NCI-H146 (cell line): Measurements from ENCODE around the gene NBEAL2.
"Not testable (repeated sequence)": the region's sequence is repeated elsewhere in the genome, so short reads cannot be mapped to it uniquely, and the experiment has no call there.

Experiments
- DNase-seq: peaks from one replicate; lab custom pipeline; 2025; lab: John Stamatoyannopoulos, UW

Gene NBEAL2

GRCh38 chr3:47012342-47013230, 33.1 kb downstream of the NBEAL2 start:
- DNase-seq = no peak

DNA sequence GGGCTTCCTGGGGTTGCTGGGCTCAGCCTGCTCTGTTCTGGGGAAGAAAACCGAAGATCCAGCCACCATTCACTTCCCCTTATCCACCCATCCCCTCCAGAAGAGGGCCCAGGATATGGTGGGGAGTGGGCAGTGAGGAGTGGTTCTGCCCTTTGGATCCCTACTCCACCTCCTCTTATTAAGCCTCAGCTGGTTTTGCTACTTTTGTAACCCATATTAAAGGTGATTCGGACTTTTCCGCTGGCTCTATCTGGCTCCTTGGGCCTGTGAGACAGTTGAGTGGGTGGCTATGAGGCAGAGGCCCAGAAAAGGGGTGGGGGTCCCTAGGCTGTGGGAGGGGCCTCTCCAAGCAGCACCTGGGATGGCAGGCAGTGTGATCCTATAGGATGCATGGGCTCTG, 33.8 kb downstream of the NBEAL2 start:
- no peak for DNase-seq

- no peak for DNase-seq
These were observed 34.6 kb downstream of the NBEAL2 start for GRCh38 chr3:47014036-47014435.

DNA sequence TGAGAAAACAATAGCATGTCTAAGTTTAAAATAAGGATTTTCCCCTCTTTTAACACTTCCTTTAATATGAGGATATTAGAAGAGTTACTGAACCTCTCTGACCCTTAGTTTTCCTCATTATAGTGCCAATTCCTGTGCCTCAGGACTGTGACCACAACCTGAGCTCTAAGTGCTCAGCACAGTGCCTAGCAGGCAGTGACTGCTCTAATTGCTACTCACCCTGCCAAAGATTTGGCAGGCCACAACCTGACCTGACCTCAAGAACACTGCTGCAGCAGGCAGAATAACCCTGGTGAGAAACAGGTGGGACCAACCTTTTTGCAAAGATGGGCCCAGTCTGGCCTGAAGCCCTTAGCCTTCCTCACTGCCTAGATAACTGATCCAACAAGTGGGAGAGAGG, 35.7 kb downstream of the NBEAL2 start:
- no peak for DNase-seq

DNA sequence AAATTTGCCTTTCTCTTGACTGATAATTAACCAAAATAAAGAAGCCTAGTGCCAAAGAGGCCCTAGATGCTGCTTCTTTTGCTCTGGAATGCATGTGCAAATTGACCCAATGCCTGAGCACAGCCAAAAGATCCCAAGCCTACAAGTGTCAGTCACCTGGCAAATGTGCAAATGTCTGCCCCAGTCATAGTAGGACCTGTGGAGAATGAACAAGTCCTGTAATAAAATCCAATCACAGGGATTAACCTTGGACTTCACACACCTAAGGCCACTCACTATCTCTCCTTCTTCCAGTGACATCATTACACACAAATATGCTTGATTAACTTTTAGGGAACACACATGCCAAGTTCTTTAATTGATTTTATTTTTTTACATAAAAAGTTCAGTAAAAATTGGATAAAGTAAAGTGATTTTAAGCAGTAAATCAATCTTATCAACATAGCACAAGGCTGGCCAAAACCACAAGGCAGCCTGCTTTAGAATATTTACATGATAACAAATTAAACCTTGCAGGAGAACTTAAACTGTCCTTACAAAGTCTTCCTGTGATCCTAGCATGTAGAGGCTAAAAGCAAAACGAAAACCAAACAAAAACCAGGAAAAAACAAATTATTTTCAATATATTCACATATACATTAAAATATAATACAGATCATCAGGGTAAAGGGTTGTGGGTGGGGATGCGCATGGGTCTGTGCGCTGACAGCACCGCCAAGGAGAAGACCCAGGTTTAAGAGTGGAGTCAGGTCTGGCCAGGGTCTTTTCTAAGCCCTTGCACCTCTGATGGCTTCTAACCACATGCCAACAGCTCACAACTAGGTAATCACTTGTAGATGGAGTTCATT, 36.8 kb downstream of the NBEAL2 start:
- no peak for DNase-seq

DNA sequence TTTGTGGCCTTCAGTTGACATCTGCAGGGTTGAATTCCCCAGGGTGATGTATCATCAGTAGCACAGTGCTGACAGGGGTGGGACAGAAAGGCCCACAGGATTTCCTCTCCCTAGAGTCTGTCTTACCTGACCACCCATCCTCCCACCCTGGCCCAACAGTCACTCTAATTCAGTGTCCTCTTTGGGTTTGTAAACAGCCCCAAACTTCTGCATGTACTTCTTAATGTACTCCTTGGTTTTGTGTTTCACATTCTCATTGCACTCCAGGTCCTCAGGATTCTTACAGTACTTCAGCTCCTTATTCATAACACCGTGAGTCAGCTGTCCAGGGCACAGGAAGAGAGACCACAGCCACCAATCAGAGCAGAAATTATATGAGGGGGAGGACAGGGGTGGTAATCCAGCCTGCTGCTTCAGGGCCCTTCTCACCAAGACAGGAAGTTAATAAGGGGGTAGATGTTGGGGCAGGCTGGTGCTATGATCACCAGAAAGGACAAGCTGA, 37.5 kb downstream of the NBEAL2 start:
- DNase-seq = no peak

DNA sequence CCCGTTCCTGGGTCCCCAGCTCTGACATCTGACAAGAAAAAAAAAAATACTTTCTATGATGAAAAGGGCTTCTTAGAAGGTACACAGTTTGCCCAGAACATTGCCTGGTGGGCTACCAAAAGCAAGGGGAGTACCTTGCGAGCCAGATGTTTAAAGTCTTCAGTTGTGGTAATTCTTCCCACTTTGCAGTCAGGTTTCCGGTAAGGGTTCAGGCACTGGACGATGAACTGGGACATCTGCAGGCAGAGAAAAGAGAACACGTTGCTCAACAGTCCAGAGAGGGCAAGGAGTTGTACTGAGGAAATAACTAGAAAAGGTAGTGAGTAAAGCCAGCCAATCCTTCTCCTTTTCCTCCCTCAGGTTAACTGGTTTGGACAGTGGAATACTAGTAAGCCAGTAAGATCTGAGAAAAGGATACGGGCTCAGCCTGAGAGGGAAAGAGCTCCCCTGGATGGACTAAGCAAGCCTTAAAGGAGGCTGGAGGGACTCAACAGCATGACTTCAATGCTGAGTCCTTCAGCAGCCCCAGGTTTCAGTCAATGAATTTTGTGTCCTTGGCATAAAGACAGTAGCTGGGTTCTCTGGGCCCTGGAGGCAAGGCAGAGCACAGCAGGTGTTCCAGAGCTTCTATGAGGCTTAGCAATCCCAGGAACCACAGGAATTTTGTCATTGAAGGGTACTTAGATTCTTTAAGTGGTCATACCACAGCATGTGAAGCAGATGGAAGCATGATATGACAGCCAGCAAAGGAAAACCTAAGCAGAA, 38.2 kb downstream of the NBEAL2 start:
- DNase-seq = no peak

GRCh38 chr3:47018269-47018611, 38.8 kb downstream of the NBEAL2 start:
- no peak for DNase-seq

DNA sequence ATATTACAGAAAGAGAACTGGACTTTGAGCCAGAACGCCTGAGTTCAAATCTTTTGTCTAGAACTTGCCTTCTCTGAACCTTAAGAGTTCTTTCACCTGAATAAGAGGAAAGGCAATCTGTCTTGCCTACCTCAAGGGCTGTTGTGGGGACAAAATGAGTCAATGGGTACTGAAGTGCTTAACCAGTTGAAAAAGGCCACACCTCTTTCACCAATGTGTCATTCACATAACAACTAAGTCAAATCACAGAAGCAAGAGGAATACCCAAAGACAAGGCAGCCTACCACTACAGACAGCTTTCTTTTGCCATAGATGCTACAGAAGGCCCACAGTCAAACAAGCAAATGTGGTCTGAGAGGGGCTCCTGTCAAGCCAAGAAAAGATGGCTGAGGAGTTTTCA, 39.7 kb downstream of the NBEAL2 start:
- no peak for DNase-seq

- DNase-seq = no peak
These were observed 40.8 kb downstream of the NBEAL2 start for GRCh38 chr3:47020311-47020710.

- DNase-seq = peak; percentile 40
These were observed 43.2 kb downstream of the NBEAL2 start for GRCh38 chr3:47022641-47023071.

- no peak for DNase-seq
These were observed 45.5 kb downstream of the NBEAL2 start for GRCh38 chr3:47024932-47025331.

- not testable (repeated sequence) for DNase-seq
These were observed 47.0 kb downstream of the NBEAL2 start for GRCh38 chr3:47026432-47026831.

GRCh38 chr3:47028146-47028545, 48.7 kb downstream of the NBEAL2 start:
- no peak for DNase-seq

- no peak for DNase-seq
These were observed 49.2 kb downstream of the NBEAL2 start for GRCh38 chr3:47028667-47029066.

DNA sequence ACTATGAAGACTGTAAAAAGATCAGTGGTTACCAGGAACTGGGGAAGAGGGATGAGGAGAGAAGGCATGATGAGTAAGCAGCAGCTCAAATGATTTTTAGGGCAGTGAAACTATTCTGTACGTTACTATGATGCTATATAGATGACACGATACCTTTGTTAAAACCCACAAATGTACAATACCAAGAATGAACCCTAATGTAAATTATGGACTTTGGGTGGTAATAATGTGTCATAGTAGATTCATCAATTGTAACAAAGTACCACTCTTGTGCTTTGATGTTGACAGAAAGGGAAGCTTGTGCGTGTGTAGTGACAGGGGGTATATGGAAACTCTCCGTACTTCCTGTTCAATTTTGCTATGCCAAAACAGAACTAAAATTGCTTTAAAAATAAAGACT, 51.6 kb downstream of the NBEAL2 start:
- not testable (repeated sequence) for DNase-seq

GRCh38 chr3:47034868-47035489, 55.5 kb downstream of the NBEAL2 start:
- DNase-seq = no peak

DNA sequence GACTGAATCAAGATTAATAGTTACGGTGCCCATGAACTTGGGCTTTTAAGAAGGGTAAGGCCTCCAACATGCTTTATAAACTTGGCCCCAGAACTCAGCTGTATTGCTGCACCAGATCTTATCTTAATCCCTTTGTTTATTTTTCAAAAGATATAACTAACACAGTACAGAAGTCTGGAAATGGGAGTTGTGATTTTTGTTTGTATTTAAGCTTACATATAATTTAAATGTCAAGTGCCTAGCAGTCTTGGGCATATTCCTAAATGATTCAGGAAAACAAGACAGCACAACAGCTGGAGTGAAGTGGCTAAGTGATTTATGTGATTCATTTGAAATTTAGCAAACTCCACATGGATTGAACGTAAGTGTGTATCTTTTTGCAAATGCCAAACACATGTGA, 56.2 kb downstream of the NBEAL2 start:
- no peak for DNase-seq

GRCh38 chr3:47036145-47036544, 56.7 kb downstream of the NBEAL2 start:
- DNase-seq = no peak

DNA sequence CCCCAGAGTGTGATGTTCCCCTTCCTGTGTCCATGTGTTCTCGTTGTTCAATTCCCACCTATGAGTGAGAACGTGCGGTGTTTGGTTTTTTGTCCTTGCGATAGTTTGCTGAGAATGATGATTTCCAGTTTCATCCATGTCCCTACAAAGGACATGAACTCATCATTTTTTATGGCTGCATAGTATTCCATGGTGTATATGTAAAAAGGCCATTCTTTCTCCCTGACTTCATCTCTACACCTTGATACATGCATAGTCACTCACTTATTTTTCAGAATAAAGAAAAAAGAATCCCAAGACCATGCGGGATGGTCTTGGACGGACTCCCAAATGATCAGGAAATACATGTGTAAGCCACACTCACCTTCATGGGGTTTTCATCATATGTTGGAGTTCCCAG, 57.8 kb downstream of the NBEAL2 start:
- not testable (repeated sequence) for DNase-seq

DNA sequence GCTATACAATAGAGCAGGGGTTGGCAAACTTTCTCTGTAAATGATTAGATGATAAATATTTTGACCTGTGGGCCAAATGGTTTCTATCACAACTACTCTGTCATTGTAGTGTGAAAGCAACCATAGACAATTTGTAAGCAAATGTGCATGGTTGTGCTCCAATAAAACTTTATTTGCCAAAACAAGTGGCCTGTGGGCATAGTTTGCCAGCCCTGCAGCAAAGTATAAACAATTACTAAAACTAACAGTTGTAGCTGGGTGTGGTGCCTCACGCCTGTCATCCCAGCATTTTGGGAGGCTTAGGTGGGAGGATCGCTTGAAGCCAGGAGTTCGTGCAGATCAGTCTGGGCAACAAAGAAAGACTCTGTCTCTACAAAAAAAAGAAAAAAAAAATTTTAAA, 61.6 kb downstream of the NBEAL2 start:
- DNase-seq = no peak
